GM19438 (cell line): ENCODE data around the gene TMSB10.
A peak's percentile ranks its signal among the peaks of the same experiment; 100 is the strongest.
"Not testable (repeated sequence)": the region's sequence is repeated elsewhere in the genome, so short reads cannot be mapped to it uniquely, and the experiment has no call there.

Experiments
- ATAC-seq: cut with Tn5 transposase; IDR thresholded peaks from one replicate; pipeline ENCODE4 v1.9.1; 2021; ENCODE audit warnings: low read depth; ENCODE audit not compliant: unreplicated experiment

The TMSB10 gene

DNA sequence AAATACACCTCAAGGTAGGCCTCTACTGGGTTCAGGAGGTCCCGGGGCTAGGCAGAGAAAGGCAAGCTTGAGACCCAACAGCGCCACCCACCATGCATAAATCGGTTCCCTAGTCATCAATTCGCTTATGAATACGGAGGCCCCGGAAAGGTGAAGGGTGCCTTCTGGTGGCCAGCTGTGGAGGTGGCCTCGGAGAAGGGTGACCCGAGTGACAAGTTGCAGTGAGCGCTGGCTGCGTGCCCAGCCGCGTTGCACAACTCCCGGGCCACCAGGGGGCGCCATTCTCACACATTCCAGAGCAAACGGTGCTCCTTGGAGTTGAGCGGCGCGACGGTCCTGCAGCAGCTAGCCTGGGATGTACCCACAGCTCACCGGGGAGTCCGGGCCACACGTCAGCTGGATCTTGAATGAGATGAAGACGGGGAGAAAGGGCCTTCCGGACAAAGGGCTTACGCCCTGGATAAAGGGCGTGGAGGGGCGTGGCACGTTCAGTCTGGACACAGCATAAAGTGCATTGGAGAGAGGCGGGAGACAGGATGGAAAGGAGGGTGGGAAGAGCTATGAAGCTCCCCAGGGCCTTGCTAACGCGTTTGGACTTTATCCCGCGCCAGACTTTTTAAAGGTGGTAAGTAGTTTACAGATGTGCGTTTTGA lies 20.4 kb downstream of the TMSB10 start:
- ATAC-seq, result peak; percentile 64

DNA sequence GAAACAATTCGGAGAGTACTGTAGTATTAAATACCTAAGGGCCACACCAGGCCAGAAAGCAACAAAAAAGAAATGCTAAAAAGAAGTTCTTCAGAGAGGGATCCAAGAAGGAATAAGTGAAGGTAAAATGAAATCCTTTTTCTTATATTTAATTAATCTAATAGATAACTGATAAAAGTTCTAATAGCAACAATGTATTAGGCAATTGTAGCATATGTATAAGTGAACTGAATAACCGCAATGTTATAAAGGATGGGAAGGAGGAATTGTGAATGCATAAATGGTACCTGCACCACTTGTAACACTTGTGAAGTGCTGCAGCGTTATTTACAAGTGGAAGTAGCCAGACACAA lies 21.8 kb downstream of the TMSB10 start:
- ATAC-seq, result no peak

DNA sequence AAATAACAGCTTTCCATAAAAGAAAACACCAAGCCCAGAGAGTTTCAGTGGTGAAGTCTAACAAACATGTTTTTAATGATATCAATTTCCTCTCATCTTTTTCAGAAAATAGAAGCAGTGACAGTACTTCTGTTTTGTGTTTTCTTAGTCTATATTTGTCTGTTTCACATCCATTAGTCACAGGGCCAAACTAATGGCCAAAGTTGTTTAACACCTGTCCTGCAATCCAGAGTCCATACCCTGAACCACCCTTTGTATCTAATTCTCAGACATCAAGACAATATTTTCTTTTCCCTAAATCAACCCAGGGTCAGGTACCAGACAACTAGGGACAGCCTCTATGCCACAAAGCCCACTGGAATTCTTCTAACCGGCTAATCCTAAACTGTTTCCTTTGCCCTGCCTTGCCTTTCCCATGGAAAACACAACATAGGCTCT lies 25.9 kb downstream of the TMSB10 start:
- peak; percentile 56 for ATAC-seq

GRCh38 chr2:84938194-84938879 lies 32.9 kb downstream of the TMSB10 start:
- ATAC-seq, result no peak

- peak; percentile 78 for ATAC-seq
Observed at GRCh38 chr2:84939426-84940087, 34.1 kb downstream of the TMSB10 start.

GRCh38 chr2:84940088-84940470 lies 34.6 kb downstream of the TMSB10 start:
- peak; percentile 7 for ATAC-seq

DNA sequence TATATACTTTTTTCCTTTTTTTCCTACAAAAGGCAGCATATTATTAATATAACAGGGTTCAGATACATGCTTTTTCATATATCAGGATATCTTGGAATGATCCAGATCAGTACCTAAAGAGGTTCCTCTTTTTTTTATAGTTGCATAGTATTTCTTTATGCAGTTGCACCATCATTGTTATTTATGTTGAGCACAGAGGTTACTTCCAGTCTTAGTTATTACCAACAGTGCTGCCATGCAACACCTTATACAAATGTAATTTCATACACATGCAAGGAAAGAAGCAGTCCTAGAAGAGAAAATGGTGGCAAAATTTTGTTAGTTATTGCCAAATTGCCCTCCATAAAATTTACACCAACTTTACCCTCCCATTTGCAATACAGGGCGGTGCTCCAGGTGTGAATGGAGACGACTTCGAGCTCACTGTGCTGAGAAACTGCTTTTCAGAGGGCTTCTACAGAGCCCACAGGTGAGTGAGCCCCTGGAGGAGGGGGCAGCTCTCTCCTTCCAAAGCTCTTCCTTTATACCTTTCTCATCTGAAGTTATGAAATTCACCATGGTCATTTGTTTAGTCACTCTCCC lies 35.5 kb downstream of the TMSB10 start:
- ATAC-seq, result no peak

- no peak for ATAC-seq
Observed at GRCh38 chr2:84942166-84942565, 36.7 kb downstream of the TMSB10 start.

DNA sequence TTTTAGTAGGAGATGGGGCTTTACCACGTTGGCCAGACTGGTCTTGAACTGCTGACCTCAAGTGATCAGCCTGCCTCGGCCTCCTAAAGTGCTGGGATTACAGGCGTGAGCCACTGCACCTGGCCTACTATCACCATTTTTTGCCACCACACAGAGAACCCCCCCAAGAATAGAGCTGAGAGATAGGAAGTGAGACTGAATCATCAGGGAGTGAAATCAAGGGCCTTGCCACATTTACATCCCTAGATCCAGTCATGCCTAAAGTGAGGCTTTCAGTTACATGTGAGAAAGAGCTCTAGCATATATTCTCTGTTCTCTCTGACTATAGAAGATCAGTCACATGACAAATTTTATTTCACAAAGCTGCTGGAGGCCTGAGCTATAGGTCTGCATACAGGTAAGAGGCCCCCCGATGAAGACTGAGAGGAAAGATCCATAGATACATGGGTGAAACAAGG lies 37.5 kb downstream of the TMSB10 start:
- ATAC-seq, result peak; percentile 31

- no peak for ATAC-seq
Observed at GRCh38 chr2:84944295-84944909, 38.9 kb downstream of the TMSB10 start.

DNA sequence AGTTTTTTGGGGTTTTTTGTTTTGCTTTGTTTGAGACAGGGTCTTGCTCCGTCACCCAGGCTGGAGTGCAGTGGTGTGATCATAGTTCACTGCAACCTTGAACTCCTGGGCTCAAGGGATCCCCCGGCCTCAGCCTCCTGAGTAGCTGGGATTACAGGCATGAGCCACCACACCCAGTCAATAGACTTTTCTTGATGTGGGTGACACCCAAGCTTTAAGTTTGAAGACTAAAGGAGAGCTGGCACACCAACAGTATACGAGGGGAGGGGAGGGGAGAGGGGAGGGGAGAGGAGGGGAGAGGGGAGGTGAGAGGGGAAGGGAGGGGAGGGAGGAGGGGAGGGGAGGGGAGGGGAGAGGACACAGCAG lies 40.4 kb downstream of the TMSB10 start:
- ATAC-seq, result not testable (repeated sequence)

- peak; percentile 67 for ATAC-seq
Observed at GRCh38 chr2:84946204-84947009, 41.0 kb downstream of the TMSB10 start.

GRCh38 chr2:84947010-84947593 lies 41.6 kb downstream of the TMSB10 start:
- no peak for ATAC-seq

- ATAC-seq, result no peak
Observed at GRCh38 chr2:84953535-84953934, 48.1 kb downstream of the TMSB10 start.

GRCh38 chr2:84954329-84954728 lies 48.9 kb downstream of the TMSB10 start:
- no peak for ATAC-seq
